SK-N-SH treated with all-trans-retinoic acid at 6 μM for 48 hours (cell line): Measurements from ENCODE around the gene ZKSCAN4.
A peak's percentile ranks its signal among the peaks of the same experiment; 100 is the strongest.

Experiments
- ATAC-seq: fragments of 200-7000 bp; cut with Tn5 transposase; 3 replicates; pipeline ENCODE4 v1.9.1; 2020; ENCODE audit warnings: mild to moderate bottlenecking, moderate library complexity
- ARNTL ChIP-seq: fragments of 450-650 bp; formaldehyde crosslinking; IDR thresholded peaks from 2 replicates; pipeline ENCODE4 v1.5.0; 2020; ENCODE audit warnings: low read depth, mild to moderate bottlenecking, moderate library complexity, borderline replicate concordance
- BACH2 ChIP-seq: fragments of 250-450 bp; sonication (Bioruptor Pico); IDR thresholded peaks from 2 replicates; pipeline ENCODE4 v1.9.0; 2021; ENCODE audit warnings: mild to moderate bottlenecking, borderline replicate concordance
- CSDC2 ChIP-seq: fragments of 250-450 bp; sonication (Bioruptor Pico); IDR thresholded peaks from 2 replicates; pipeline ENCODE4 v1.5.0; 2020; ENCODE audit warnings: mild to moderate bottlenecking, moderate library complexity
- ESRRG ChIP-seq: fragments of 250-450 bp; sonication (Bioruptor Pico); IDR thresholded peaks from 2 replicates; pipeline ENCODE4 v1.6.1; 2021; ENCODE audit warnings: mild to moderate bottlenecking
- GLIS3 ChIP-seq: fragments of 250-450 bp; sonication (Bioruptor Pico); IDR thresholded peaks from 2 replicates; pipeline ENCODE4 v1.5.0; 2020; ENCODE audit warnings: mild to moderate bottlenecking, moderate library complexity
- ISL1 ChIP-seq: fragments of 250-450 bp; sonication (Bioruptor Pico); IDR thresholded peaks from 2 replicates; pipeline ENCODE4 v2.1.2; 2022; ENCODE audit warnings: mild to moderate bottlenecking, moderate library complexity
- OSR1 ChIP-seq: fragments of 250-450 bp; sonication (Bioruptor Pico); IDR thresholded peaks from 2 replicates; pipeline ENCODE4 v1.8.0; 2022; ENCODE audit warnings: moderate library complexity, mild to moderate bottlenecking, inconsistent platforms
- SNAI2 ChIP-seq: fragments of 250-450 bp; sonication (Bioruptor Pico); IDR thresholded peaks from 2 replicates; pipeline ENCODE4 v1.5.0; 2020; ENCODE audit warnings: mild to moderate bottlenecking, moderate library complexity
- TCF4 ChIP-seq: fragments of 250-450 bp; sonication (Bioruptor Pico); IDR thresholded peaks from 2 replicates; pipeline ENCODE4 v1.8.0; 2021; ENCODE audit warnings: mild to moderate bottlenecking, moderate library complexity, borderline replicate concordance
- TOX ChIP-seq: fragments of 250-450 bp; sonication (Bioruptor Pico); IDR thresholded peaks from 2 replicates; pipeline ENCODE4 v1.8.0; 2021; ENCODE audit warnings: mild to moderate bottlenecking, moderate library complexity, borderline replicate concordance
- ZC3H10 ChIP-seq: fragments of 250-450 bp; sonication (Bioruptor Pico); IDR thresholded peaks from 2 replicates; pipeline ENCODE4 v1.5.1; 2021; ENCODE audit warnings: mild to moderate bottlenecking, moderate library complexity
- ZFP3 ChIP-seq: fragments of 250-450 bp; sonication (Bioruptor Pico); IDR thresholded peaks from 2 replicates; pipeline ENCODE4 v1.5.0; 2020; ENCODE audit warnings: mild to moderate bottlenecking, moderate library complexity
- ZFP30 ChIP-seq: fragments of 450-650 bp; formaldehyde crosslinking; IDR thresholded peaks from 2 replicates; pipeline ENCODE4 v1.5.0; 2022; ENCODE audit warnings: mild to moderate bottlenecking, moderate library complexity
- ZNF565 ChIP-seq: fragments of 450-650 bp; formaldehyde crosslinking; conservative IDR thresholded peaks from 2 replicates; pipeline ENCODE4 v1.5.0; 2020; ENCODE audit warnings: low read depth, mild to moderate bottlenecking, moderate library complexity
- ZNF70 ChIP-seq: fragments of 450-650 bp; formaldehyde crosslinking; IDR thresholded peaks from 2 replicates; pipeline ENCODE4 v1.5.0; 2020; ENCODE audit warnings: mild to moderate bottlenecking, moderate library complexity
- ZNF8 ChIP-seq: fragments of 450-650 bp; formaldehyde crosslinking; IDR thresholded peaks from 2 replicates; pipeline ENCODE4 v1.5.0; 2020; ENCODE audit warnings: mild to moderate bottlenecking, moderate library complexity
- TF ChIP-seq, protein P1 (sequence below): fragments of 250-450 bp; sonication (Bioruptor Pico); IDR thresholded peaks from 2 replicates; pipeline ENCODE4 v1.5.1; 2021; ENCODE audit warnings: mild to moderate bottlenecking, moderate library complexity
- TF ChIP-seq, protein P2 (sequence below): fragments of 250-450 bp; sonication (Bioruptor Pico); IDR thresholded peaks from 2 replicates; pipeline ENCODE4 v1.8.0; 2020; ENCODE audit warnings: mild to moderate bottlenecking, moderate library complexity, borderline replicate concordance
- TF ChIP-seq, protein P3 (sequence below): fragments of 250-450 bp; sonication (Bioruptor Pico); IDR thresholded peaks from 2 replicates; pipeline ENCODE4 v1.5.0; 2020; ENCODE audit warnings: mild to moderate bottlenecking, moderate library complexity
- TF ChIP-seq, protein P4 (sequence below): fragments of 250-450 bp; sonication (Bioruptor Pico); IDR thresholded peaks from 2 replicates; pipeline ENCODE4 v1.8.0; 2021; ENCODE audit warnings: low read depth, mild to moderate bottlenecking, moderate library complexity, borderline replicate concordance
- TF ChIP-seq, protein P5 (sequence below): fragments of 250-450 bp; sonication (Bioruptor Pico); IDR thresholded peaks from 2 replicates; pipeline ENCODE4 v1.5.1; 2020; ENCODE audit warnings: low read depth, mild to moderate bottlenecking, moderate library complexity

The ZKSCAN4 gene

DNA sequence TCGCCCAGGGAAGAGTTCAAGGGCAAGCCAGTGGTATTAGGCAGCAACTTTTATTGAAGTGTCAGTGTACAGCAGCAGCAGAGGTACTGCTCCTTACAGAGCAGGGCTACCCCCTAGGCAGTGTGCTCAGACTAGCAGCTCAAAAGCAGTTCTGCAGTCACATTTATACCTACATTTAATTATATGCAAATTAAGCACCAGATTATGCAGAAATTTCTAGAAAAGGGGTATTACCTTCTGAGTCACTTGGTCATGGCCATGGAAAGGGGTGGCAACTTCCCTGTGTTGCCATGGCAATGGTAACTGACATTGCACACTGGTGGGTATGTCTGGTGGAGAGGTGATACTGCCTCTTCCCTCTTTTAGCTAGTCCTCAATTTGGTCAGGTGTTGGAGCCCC, 2.1 kb upstream of the ZKSCAN4 start:
- no peak for ATAC-seq
- TF ChIP-seq ZFP3 (CRISPR knock-in tag) (no peak), BACH2 (no peak), SNAI2 (CRISPR knock-in tag) (no peak), GLIS3 (CRISPR knock-in tag) (no peak), ESRRG (CRISPR knock-in tag) (no peak), ZNF8 (CRISPR knock-in tag) (no peak), OSR1 (no peak), ZNF70 (CRISPR knock-in tag) (no peak), ARNTL (CRISPR knock-in tag) (no peak), TCF4 (CRISPR knock-in tag) (no peak), TOX (no peak), ZNF565 (CRISPR knock-in tag) (no peak), ZC3H10 (CRISPR knock-in tag) (no peak), ISL1 (CRISPR knock-in tag) (no peak), CSDC2 (CRISPR knock-in tag) (no peak)
- TF ChIP-seq, protein P1, sequence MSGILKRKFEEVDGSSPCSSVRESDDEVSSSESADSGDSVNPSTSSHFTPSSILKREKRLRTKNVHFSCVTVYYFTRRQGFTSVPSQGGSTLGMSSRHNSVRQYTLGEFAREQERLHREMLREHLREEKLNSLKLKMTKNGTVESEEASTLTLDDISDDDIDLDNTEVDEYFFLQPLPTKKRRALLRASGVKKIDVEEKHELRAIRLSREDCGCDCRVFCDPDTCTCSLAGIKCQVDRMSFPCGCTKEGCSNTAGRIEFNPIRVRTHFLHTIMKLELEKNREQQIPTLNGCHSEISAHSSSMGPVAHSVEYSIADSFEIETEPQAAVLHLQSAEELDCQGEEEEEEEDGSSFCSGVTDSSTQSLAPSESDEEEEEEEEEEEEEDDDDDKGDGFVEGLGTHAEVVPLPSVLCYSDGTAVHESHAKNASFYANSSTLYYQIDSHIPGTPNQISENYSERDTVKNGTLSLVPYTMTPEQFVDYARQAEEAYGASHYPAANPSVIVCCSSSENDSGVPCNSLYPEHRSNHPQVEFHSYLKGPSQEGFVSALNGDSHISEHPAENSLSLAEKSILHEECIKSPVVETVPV (CRISPR knock-in tag): no peak
- TF ChIP-seq, protein P2, sequence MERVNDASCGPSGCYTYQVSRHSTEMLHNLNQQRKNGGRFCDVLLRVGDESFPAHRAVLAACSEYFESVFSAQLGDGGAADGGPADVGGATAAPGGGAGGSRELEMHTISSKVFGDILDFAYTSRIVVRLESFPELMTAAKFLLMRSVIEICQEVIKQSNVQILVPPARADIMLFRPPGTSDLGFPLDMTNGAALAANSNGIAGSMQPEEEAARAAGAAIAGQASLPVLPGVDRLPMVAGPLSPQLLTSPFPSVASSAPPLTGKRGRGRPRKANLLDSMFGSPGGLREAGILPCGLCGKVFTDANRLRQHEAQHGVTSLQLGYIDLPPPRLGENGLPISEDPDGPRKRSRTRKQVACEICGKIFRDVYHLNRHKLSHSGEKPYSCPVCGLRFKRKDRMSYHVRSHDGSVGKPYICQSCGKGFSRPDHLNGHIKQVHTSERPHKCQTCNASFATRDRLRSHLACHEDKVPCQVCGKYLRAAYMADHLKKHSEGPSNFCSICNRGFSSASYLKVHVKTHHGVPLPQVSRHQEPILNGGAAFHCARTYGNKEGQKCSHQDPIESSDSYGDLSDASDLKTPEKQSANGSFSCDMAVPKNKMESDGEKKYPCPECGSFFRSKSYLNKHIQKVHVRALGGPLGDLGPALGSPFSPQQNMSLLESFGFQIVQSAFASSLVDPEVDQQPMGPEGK (CRISPR knock-in tag): no peak
- TF ChIP-seq, protein P3, sequence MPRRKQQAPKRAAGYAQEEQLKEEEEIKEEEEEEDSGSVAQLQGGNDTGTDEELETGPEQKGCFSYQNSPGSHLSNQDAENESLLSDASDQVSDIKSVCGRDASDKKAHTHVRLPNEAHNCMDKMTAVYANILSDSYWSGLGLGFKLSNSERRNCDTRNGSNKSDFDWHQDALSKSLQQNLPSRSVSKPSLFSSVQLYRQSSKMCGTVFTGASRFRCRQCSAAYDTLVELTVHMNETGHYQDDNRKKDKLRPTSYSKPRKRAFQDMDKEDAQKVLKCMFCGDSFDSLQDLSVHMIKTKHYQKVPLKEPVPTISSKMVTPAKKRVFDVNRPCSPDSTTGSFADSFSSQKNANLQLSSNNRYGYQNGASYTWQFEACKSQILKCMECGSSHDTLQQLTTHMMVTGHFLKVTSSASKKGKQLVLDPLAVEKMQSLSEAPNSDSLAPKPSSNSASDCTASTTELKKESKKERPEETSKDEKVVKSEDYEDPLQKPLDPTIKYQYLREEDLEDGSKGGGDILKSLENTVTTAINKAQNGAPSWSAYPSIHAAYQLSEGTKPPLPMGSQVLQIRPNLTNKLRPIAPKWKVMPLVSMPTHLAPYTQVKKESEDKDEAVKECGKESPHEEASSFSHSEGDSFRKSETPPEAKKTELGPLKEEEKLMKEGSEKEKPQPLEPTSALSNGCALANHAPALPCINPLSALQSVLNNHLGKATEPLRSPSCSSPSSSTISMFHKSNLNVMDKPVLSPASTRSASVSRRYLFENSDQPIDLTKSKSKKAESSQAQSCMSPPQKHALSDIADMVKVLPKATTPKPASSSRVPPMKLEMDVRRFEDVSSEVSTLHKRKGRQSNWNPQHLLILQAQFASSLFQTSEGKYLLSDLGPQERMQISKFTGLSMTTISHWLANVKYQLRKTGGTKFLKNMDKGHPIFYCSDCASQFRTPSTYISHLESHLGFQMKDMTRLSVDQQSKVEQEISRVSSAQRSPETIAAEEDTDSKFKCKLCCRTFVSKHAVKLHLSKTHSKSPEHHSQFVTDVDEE (CRISPR knock-in tag): no peak
- TF ChIP-seq, protein P4, sequence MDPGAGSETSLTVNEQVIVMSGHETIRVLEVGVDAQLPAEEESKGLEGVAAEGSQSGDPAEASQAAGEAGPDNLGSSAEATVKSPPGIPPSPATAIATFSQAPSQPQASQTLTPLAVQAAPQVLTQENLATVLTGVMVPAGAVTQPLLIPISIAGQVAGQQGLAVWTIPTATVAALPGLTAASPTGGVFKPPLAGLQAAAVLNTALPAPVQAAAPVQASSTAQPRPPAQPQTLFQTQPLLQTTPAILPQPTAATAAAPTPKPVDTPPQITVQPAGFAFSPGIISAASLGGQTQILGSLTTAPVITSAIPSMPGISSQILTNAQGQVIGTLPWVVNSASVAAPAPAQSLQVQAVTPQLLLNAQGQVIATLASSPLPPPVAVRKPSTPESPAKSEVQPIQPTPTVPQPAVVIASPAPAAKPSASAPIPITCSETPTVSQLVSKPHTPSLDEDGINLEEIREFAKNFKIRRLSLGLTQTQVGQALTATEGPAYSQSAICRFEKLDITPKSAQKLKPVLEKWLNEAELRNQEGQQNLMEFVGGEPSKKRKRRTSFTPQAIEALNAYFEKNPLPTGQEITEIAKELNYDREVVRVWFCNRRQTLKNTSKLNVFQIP (CRISPR knock-in tag): no peak
- TF ChIP-seq, protein P5, sequence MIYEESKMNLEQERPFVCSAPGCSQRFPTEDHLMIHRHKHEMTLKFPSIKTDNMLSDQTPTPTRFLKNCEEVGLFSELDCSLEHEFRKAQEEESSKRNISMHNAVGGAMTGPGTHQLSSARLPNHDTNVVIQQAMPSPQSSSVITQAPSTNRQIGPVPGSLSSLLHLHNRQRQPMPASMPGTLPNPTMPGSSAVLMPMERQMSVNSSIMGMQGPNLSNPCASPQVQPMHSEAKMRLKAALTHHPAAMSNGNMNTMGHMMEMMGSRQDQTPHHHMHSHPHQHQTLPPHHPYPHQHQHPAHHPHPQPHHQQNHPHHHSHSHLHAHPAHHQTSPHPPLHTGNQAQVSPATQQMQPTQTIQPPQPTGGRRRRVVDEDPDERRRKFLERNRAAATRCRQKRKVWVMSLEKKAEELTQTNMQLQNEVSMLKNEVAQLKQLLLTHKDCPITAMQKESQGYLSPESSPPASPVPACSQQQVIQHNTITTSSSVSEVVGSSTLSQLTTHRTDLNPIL: no peak

DNA sequence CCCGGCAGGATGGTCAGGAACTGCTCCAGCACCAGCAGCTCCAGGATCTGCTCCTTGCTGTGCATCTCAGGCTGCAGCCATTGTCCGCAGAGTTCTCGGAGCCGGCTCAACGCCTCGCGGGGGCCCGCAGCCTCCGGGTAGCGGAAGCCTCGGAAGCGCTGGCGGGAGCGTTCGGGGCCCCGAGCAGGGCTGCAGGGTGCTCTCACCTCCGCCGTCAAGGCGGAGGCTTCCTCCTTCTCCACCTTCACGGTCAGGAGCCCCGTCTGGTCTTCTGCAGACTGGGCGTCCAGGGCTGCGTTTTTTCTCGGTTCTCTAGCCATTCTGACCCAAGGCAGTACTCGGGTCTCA, 434 bp downstream of the ZKSCAN4 start:
- ATAC-seq: peak; percentile 65
- TF ChIP-seq GLIS3 (CRISPR knock-in tag): no peak
- TF ChIP-seq, protein P2 (CRISPR knock-in tag): no peak
- TF ChIP-seq, protein P3 (CRISPR knock-in tag): no peak
- TF ChIP-seq, protein P1 (CRISPR knock-in tag): no peak
- TF ChIP-seq, protein P4 (CRISPR knock-in tag): no peak
- TF ChIP-seq ZFP30 (CRISPR knock-in tag): no peak
- TF ChIP-seq ESRRG (CRISPR knock-in tag): no peak
- no peak for TF ChIP-seq ZNF70 (CRISPR knock-in tag)
- TF ChIP-seq, protein P5: no peak
